HepG2 (cell line): ENCODE measurements around the gene LIME1. TPM values are rescaled to one million over a fixed set of nuclear protein-coding genes. Genes with fewer than 3 reads are reported as not detected.

ENCODE experiments used
- CBX5 ChIP-seq: sonication (generic); formaldehyde crosslinking; IDR thresholded peaks from 2 replicates; pipeline ENCODE4 v1.4.0; 2020; ENCODE audit warnings: missing genetic modification reagents, borderline replicate concordance
- JARID2 ChIP-seq: sonication (generic); formaldehyde crosslinking; IDR thresholded peaks from 2 replicates; pipeline ENCODE4 v1.8.1; 2023; ENCODE audit warnings: missing genetic modification reagents, inconsistent platforms; ENCODE audit not compliant: insufficient replicate concordance
- NR2F6 ChIP-seq, 2 experiments: IDR thresholded peaks; 2 replicates each; pipeline ENCODE4 v1.6.1; 2016; ENCODE audit warnings: antibody characterized with exemption in 1 of 2, mild to moderate bottlenecking in 1 of 2
- REPIN1 ChIP-seq: sonication (generic); formaldehyde crosslinking; IDR thresholded peaks from 2 replicates; pipeline ENCODE4 v1.8.0; 2022; ENCODE audit warnings: missing genetic modification reagents, low read depth, mild to moderate bottlenecking, borderline replicate concordance
- RXRB ChIP-seq: IDR thresholded peaks from 2 replicates; pipeline ENCODE4 v1.6.1; 2016; ENCODE audit warnings: borderline replicate concordance, missing genetic modification reagents, missing compliant biosample characterization
- ZNF432 ChIP-seq: sonication (generic); formaldehyde crosslinking; IDR thresholded peaks from 2 replicates; pipeline ENCODE4 v1.5.0; 2020; ENCODE audit warnings: missing genetic modification reagents, mild to moderate bottlenecking, borderline replicate concordance
- ZNF510 ChIP-seq: sonication (generic); formaldehyde crosslinking; IDR thresholded peaks from 2 replicates; pipeline ENCODE4 v1.4.0; 2020; ENCODE audit warnings: low read depth, mild to moderate bottlenecking, missing genetic modification reagents
- ZNF563 ChIP-seq: sonication (generic); formaldehyde crosslinking; IDR thresholded peaks from 2 replicates; pipeline ENCODE4 v1.8.0; 2022; ENCODE audit warnings: mild to moderate bottlenecking, moderate library complexity, missing genetic modification reagents
- ZNF703 ChIP-seq: sonication (generic); formaldehyde crosslinking; IDR thresholded peaks from 2 replicates; pipeline ENCODE4 v1.5.1; 2020; ENCODE audit warnings: missing genetic modification reagents, mild to moderate bottlenecking, moderate library complexity, borderline replicate concordance
- ZNF768 ChIP-seq: sonication (generic); formaldehyde crosslinking; IDR thresholded peaks from 2 replicates; pipeline ENCODE4 v1.4.0; 2020; ENCODE audit warnings: missing genetic modification reagents
- polyA plus RNA-seq, 8 experiments: library from polyadenylated mRNA; depleted of rRNA in 3 of 8; stranded (reverse) in 7 of 8; unstranded in 1 of 8; fragments of >200 nt; fragmentation: Illumina TruSeq in 4 of 8; extraction: Trizol in 4 of 8; gene quantifications; 2 replicates each; pipeline versions ENCODE4 v1.2.1 to v1.2.3, GENCODE V29; 2011 to 2016; ENCODE audit warnings: low read depth in 4 of 8, missing spikeins in 1 of 8, mixed read lengths in 1 of 8; ENCODE audit not compliant: insufficient read depth in 1 of 8
- total RNA-seq, 5 experiments: library from RNA; depleted of rRNA; stranded (reverse); fragments of >200 nt; fragmentation: Illumina TruSeq; extraction: Trizol; gene quantifications; 2 replicates each; pipeline ENCODE4 v1.2.3, GENCODE V29; 2016; ENCODE audit warnings: low read depth in 1 of 5
- TF ChIP-seq, protein P1 (sequence below): IDR thresholded peaks from 2 replicates; pipeline ENCODE4 v1.6.1; 2012; ENCODE audit warnings: low read depth, low read length, improper control_type of control experiment
- TF ChIP-seq, protein P2 (sequence below): sonication (generic); formaldehyde crosslinking; IDR thresholded peaks from 2 replicates; pipeline ENCODE4 v1.4.0; 2020; ENCODE audit warnings: missing genetic modification reagents
- TF ChIP-seq, protein P3 (sequence below): sonication (generic); formaldehyde crosslinking; IDR thresholded peaks from 2 replicates; pipeline ENCODE4 v1.4.0; 2020; ENCODE audit warnings: missing genetic modification reagents
- TF ChIP-seq, protein P4 (sequence below): fragments of 450-650 bp; IDR thresholded peaks from 2 replicates; pipeline ENCODE4 v1.6.1; 2017

The LIME1 gene
- total and polyA plus RNA-seq, 2 of the 13 experiments (the other 11 are each of a cell fraction or from before 2014, with no cell fraction given) = 13.0 to 61.5 TPM

DNA sequence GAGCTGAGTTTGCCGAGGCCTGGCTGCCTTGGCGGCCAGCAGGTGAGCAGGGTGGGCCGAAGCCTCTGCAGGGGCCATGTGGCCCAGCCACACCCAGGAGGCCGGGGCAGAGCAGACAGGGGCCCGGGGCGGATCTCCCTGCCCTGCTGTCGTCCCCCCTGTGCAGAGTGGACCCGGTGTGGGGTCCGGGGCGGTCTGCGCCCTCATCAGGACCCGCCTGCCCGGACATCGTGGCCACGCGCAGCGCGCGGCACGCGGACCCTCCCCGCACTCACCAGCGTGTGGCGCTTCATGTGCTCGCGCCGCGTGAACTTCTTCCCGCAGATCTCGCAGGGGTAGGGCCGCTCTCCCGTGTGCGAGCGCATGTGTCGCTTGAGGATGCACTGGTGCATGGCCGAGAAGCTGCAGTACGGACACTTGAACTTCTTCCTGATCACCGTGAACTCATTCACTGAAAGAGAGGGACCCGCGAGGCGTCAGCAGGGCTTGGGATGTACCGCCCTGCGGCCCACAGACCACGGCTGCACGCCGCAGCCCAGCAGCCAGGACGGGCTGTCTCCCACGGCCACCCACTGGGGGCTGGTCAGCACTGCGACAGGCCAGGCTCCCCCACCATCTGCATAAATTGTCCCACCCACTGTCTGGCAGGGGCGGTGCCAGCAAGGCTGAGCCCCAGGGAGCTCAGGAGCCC, 16.1 kb downstream of the LIME1 start (continued):
- TF ChIP-seq JARID2 (CRISPR knock-in tag) (no peak), REPIN1 (CRISPR knock-in tag) (no peak), ZNF703 (no peak), CBX5 (CRISPR knock-in tag) (no peak), RXRB (no peak), ZNF432 (no peak), ZNF510 (CRISPR knock-in tag) (no peak), ZNF768 (CRISPR knock-in tag) (peak; percentile 37; the same call in 1 of the 2 replicates), NR2F6 (IDR thresholded peaks at IDR 0.05) (no peak), NR2F6 (CRISPR knock-in tag; IDR thresholded peaks at IDR 0.05) (no peak), ZNF563 (no peak)
- TF ChIP-seq, protein P1, sequence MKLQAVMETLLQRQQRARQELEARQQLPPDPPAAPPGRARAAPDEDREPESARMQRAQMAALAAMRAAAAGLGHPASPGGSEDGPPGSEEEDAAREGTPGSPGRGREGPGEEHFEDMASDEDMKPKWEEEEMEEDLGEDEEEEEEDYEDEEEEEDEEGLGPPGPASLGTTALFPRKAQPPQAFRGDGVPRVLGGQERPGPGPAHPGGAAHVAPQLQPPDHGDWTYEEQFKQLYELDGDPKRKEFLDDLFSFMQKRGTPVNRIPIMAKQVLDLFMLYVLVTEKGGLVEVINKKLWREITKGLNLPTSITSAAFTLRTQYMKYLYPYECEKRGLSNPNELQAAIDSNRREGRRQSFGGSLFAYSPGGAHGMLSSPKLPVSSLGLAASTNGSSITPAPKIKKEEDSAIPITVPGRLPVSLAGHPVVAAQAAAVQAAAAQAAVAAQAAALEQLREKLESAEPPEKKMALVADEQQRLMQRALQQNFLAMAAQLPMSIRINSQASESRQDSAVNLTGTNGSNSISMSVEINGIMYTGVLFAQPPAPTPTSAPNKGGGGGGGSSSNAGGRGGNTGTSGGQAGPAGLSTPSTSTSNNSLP = no peak
- TF ChIP-seq, protein P2, sequence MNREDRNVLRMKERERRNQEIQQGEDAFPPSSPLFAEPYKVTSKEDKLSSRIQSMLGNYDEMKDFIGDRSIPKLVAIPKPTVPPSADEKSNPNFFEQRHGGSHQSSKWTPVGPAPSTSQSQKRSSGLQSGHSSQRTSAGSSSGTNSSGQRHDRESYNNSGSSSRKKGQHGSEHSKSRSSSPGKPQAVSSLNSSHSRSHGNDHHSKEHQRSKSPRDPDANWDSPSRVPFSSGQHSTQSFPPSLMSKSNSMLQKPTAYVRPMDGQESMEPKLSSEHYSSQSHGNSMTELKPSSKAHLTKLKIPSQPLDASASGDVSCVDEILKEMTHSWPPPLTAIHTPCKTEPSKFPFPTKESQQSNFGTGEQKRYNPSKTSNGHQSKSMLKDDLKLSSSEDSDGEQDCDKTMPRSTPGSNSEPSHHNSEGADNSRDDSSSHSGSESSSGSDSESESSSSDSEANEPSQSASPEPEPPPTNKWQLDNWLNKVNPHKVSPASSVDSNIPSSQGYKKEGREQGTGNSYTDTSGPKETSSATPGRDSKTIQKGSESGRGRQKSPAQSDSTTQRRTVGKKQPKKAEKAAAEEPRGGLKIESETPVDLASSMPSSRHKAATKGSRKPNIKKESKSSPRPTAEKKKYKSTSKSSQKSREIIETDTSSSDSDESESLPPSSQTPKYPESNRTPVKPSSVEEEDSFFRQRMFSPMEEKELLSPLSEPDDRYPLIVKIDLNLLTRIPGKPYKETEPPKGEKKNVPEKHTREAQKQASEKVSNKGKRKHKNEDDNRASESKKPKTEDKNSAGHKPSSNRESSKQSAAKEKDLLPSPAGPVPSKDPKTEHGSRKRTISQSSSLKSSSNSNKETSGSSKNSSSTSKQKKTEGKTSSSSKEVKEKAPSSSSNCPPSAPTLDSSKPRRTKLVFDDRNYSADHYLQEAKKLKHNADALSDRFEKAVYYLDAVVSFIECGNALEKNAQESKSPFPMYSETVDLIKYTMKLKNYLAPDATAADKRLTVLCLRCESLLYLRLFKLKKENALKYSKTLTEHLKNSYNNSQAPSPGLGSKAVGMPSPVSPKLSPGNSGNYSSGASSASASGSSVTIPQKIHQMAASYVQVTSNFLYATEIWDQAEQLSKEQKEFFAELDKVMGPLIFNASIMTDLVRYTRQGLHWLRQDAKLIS = no peak
- TF ChIP-seq, protein P3, sequence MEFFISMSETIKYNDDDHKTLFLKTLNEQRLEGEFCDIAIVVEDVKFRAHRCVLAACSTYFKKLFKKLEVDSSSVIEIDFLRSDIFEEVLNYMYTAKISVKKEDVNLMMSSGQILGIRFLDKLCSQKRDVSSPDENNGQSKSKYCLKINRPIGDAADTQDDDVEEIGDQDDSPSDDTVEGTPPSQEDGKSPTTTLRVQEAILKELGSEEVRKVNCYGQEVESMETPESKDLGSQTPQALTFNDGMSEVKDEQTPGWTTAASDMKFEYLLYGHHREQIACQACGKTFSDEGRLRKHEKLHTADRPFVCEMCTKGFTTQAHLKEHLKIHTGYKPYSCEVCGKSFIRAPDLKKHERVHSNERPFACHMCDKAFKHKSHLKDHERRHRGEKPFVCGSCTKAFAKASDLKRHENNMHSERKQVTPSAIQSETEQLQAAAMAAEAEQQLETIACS (CRISPR knock-in tag) = no peak; the same call in 1 of the 2 replicates
- TF ChIP-seq, protein P4, sequence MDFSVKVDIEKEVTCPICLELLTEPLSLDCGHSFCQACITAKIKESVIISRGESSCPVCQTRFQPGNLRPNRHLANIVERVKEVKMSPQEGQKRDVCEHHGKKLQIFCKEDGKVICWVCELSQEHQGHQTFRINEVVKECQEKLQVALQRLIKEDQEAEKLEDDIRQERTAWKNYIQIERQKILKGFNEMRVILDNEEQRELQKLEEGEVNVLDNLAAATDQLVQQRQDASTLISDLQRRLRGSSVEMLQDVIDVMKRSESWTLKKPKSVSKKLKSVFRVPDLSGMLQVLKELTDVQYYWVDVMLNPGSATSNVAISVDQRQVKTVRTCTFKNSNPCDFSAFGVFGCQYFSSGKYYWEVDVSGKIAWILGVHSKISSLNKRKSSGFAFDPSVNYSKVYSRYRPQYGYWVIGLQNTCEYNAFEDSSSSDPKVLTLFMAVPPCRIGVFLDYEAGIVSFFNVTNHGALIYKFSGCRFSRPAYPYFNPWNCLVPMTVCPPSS = no peak
